HG03196 (cell line): ENCODE measurements around the gene CAVIN2.
"Not testable (repeated sequence)": the region's sequence is repeated elsewhere in the genome, so short reads cannot be mapped to it uniquely, and the experiment has no call there.

Experiments used
- ATAC-seq: cut with Tn5 transposase; IDR thresholded peaks from one replicate; pipeline ENCODE4 v1.9.1; 2021; ENCODE audit not compliant: unreplicated experiment

CAVIN2 gene

GRCh38 chr2:191802180-191802579, 44.7 kb downstream of the CAVIN2 start:
- no peak for ATAC-seq

GRCh38 chr2:191800874-191801273, 46.0 kb downstream of the CAVIN2 start:
- no peak for ATAC-seq

GRCh38 chr2:191799526-191799925, 47.4 kb downstream of the CAVIN2 start:
- ATAC-seq = no peak

GRCh38 chr2:191797942-191798876, 48.7 kb downstream of the CAVIN2 start:
- no peak for ATAC-seq

GRCh38 chr2:191797500-191797899, 49.4 kb downstream of the CAVIN2 start:
- no peak for ATAC-seq

- no peak for ATAC-seq
These were observed 51.2 kb downstream of the CAVIN2 start for GRCh38 chr2:191795715-191796114.

- no peak for ATAC-seq
These were observed 54.8 kb downstream of the CAVIN2 start for GRCh38 chr2:191791953-191792560.

- ATAC-seq = no peak
These were observed 56.2 kb downstream of the CAVIN2 start for GRCh38 chr2:191790737-191791136.

GRCh38 chr2:191789796-191790195, 57.1 kb downstream of the CAVIN2 start:
- ATAC-seq = no peak

GRCh38 chr2:191786694-191787093, 60.2 kb downstream of the CAVIN2 start:
- ATAC-seq = no peak

- ATAC-seq = not testable (repeated sequence)
These were observed 61.2 kb downstream of the CAVIN2 start for GRCh38 chr2:191785651-191786050.
